ENCODE measurements around the gene BDKRB2. TPM values are rescaled to one million over a fixed set of nuclear protein-coding genes. Genes with fewer than 3 reads are reported as not detected.

Gene BDKRB2
- total RNA-seq, 1 experiment from 2014 or later: 0.15 TPM

- Histone ChIP-seq H3K4ac (ENCODE audit: low read depth, low read length) (no peak within 1 kb of the TSS), H3K23me2 (ENCODE audit: insufficient read length, low read depth, low read length, poor library complexity, severe bottlenecking) (no peaks in the 10 kb centered on the region), H3K14ac (ENCODE audit: insufficient read depth, low read length) (no peak within 1 kb of the TSS), H3K18ac (ENCODE audit: insufficient read length, low read depth, low read length) (no peak within 1 kb of the TSS), H4K91ac (ENCODE audit: insufficient read length, low read depth, low read length) (no peak within 1 kb of the TSS), H3K56ac (ENCODE audit: insufficient read length, low read depth, low read length) (no peak within 1 kb of the TSS), H3K9ac (ENCODE audit: extremely low read depth, insufficient read length, low read length) (no peak within 1 kb of the TSS), H3K4me2 (ENCODE audit: insufficient read depth, insufficient read length, low read length) (no peak within 1 kb of the TSS), H2BK120ac (ENCODE audit: low read depth, low read length, poor library complexity, severe bottlenecking) (no peak within 1 kb of the TSS), H3K27ac (ENCODE audit: insufficient read length, low read depth, low read length) (no peak within 1 kb of the TSS), H3K27me3 (ENCODE audit: insufficient read depth, low read length) (no peaks in the 10 kb centered on the region), H2AFZ (ENCODE audit: low read length) (no peak within 1 kb of the TSS), H3T11ph (ENCODE audit: low read length) (no peak within 1 kb of the TSS), H2BK15ac (ENCODE audit: low read depth, low read length) (no peak within 1 kb of the TSS), H2BK12ac (ENCODE audit: insufficient read length, low read depth, low read length) (no peak within 1 kb of the TSS), H3K23ac (ENCODE audit: insufficient read length, low read depth, low read length) (no peak within 1 kb of the TSS), H2BK20ac (ENCODE audit: low read depth, low read length, poor library complexity, severe bottlenecking) (no peak within 1 kb of the TSS), H4K8ac (replicated peaks; ENCODE audit: insufficient read length, low read depth, low read length) (no peak within 1 kb of the TSS), H3K4me1 (ENCODE audit: insufficient read depth, low read length) (peaks cover under 1% of the 10 kb centered on the region; the same call in 1 of the 2 replicates), H3K79me2 (ENCODE audit: insufficient read depth, low read length) (no peaks in the 10 kb centered on the region), H3K9me3 (ENCODE audit: control insufficient read depth, low read depth, low read length) (no peaks in the 10 kb centered on the region), H4K20me1 (ENCODE audit: control insufficient read depth, insufficient read depth, insufficient read length) (no peaks in the 10 kb centered on the region), H2BK5ac (ENCODE audit: insufficient read length, low read length) (no peak within 1 kb of the TSS), H4K5ac (ENCODE audit: insufficient read length, low read depth, low read length) (no peak within 1 kb of the TSS), H3K79me1 (ENCODE audit: insufficient read depth, low read depth, low read length, poor library complexity, severe bottlenecking) (no peaks in the 10 kb centered on the region), H2AK5ac (ENCODE audit: insufficient read length, low read length) (no peak within 1 kb of the TSS)
- Mint-ChIP-seq H3K4me3 (no peak within 1 kb of the TSS), H3K4me1 (peaks cover 14 to 16% of the 10 kb centered on the region in 2 experiments), H3K27me3 (ENCODE audit: low read depth) (peaks cover 11% of the 10 kb centered on the region), H3K36me3 (ENCODE audit: insufficient read depth in 1 of 3, low read depth in 3 of 3) (no peaks in the 10 kb centered on the region; a peak in 1 of 7 replicates), H3K9me3 (peaks cover 5 to 8% of the 10 kb centered on the region in 2 experiments; a peak in 4 of 5 replicates), H3K27ac (no peak within 1 kb of the TSS)
- no peak for TF ChIP-seq CTCF (conservative IDR thresholded peaks at IDR 0.05)
- DNase-seq: no peak
- no CpG with 5 or more reads among the region's 12 CpGs for WGBS (ENCODE audit: extremely low coverage, insufficient read length, low lambda C conversion rate)
These were observed 51.1 kb downstream of the BDKRB2 start, which contains the start of gene BDKRB1 for GRCh38 chr14:96255501-96256366. Gene BDKRB1 (plus strand): TSS chr14:96256210. CDS start chr14:96263683, 7,473 bp downstream.
